ENCODE results near the gene SERPIND1.

SERPIND1 gene

DNA sequence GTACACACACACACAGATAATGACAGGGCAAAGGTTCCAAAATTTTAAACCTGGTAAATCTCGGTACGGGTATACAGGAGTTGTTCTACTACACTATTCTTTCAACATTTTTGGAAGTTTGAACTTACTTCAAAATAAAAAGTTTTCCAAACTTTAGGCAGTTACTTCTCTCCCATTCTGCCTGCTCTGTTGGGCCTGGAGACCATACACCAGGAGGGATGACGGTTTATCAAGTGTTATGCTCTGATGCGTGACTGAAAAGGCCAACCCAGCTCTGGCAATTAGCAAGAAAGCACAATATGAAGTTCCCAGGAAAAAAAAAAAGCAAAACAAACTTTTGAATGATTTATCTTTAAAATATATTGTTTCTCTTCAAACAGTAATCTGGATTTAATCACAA lies 969 bp downstream of the SERPIND1 start:
- no peaks in the 10 kb centered on the region for H3K36me3 ChIP-seq (ENCODE audit: insufficient read depth)
- H3K9ac ChIP-seq: no peak overlapping the region
- H3K4me2 ChIP-seq: no peak overlapping the region
- no peaks in the 10 kb centered on the region for H3K79me2 ChIP-seq (ENCODE audit: insufficient read depth, low read depth)
- no peaks in the 10 kb centered on the region for H4K20me1 ChIP-seq (ENCODE audit: insufficient read depth)
- TF ChIP-seq, protein P1, sequence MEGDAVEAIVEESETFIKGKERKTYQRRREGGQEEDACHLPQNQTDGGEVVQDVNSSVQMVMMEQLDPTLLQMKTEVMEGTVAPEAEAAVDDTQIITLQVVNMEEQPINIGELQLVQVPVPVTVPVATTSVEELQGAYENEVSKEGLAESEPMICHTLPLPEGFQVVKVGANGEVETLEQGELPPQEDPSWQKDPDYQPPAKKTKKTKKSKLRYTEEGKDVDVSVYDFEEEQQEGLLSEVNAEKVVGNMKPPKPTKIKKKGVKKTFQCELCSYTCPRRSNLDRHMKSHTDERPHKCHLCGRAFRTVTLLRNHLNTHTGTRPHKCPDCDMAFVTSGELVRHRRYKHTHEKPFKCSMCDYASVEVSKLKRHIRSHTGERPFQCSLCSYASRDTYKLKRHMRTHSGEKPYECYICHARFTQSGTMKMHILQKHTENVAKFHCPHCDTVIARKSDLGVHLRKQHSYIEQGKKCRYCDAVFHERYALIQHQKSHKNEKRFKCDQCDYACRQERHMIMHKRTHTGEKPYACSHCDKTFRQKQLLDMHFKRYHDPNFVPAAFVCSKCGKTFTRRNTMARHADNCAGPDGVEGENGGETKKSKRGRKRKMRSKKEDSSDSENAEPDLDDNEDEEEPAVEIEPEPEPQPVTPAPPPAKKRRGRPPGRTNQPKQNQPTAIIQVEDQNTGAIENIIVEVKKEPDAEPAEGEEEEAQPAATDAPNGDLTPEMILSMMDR (conservative IDR thresholded peaks at IDR 0.05; ENCODE audit: low read depth, low read length): no peak
- no peaks in the 10 kb centered on the region for H3K4me1 ChIP-seq (ENCODE audit: low read depth, poor library complexity, severe bottlenecking)
- H2AFZ ChIP-seq (ENCODE audit: low read depth): no peak overlapping the region
- no peak overlapping the region for H3K4me3 ChIP-seq (IDR thresholded peaks at IDR 0.05; ENCODE audit: insufficient read depth, low read depth, low read length)
- H3K27ac ChIP-seq: no peak overlapping the region
- no peaks in the 10 kb centered on the region for H3K27me3 ChIP-seq (ENCODE audit: insufficient read depth, low read depth)

DNA sequence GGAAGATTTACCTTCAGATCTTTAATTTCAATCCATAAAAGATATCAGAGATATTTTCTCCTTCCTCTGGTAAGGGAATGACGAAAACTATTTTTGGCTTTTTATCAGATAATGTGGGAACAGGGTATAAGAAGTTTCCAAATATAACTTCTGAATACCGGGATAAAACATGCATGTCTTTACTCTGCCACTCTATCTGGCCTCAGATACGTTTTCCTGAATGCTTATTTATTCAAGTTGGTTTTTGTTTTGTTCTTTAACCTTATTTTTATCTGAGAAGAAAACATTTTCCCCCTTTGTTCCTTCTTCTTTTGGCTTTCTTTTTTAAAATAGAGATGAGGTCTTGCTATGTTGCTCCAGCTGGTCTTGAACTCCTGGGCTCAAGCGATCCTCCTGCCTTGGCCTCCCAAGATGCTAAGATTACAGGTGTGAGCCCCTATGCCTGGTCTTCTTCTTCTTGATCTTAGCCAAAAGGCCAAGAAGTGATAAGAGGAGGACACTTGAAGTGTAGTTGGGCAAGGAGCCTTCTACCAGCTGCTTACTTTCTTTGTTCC lies 1.5 kb downstream of the SERPIND1 start:
- Histone ChIP-seq H3K4me3 (IDR thresholded peaks at IDR 0.05; ENCODE audit: insufficient read depth, low read depth, low read length) (no peak overlapping the region), H2AFZ (ENCODE audit: low read depth) (no peak overlapping the region), H4K20me1 (ENCODE audit: insufficient read depth) (no peaks in the 10 kb centered on the region), H3K4me1 (ENCODE audit: low read depth, poor library complexity, severe bottlenecking) (no peaks in the 10 kb centered on the region), H3K79me2 (ENCODE audit: insufficient read depth, low read depth) (no peaks in the 10 kb centered on the region), H3K27me3 (ENCODE audit: insufficient read depth, low read depth) (no peaks in the 10 kb centered on the region), H3K4me2 (no peak overlapping the region), H3K9ac (no peak overlapping the region), H3K36me3 (ENCODE audit: insufficient read depth) (no peaks in the 10 kb centered on the region), H3K27ac (no peak overlapping the region)
- TF ChIP-seq, protein P1 (conservative IDR thresholded peaks at IDR 0.05; ENCODE audit: low read depth, low read length): no peak

GRCh38 chr22:20776624-20777405 lies 2.9 kb downstream of the SERPIND1 start:
- Histone ChIP-seq H3K9ac (no peak overlapping the region), H3K36me3 (ENCODE audit: insufficient read depth) (no peaks in the 10 kb centered on the region), H3K4me2 (no peak overlapping the region), H3K4me3 (IDR thresholded peaks at IDR 0.05; ENCODE audit: insufficient read depth, low read depth, low read length) (no peak overlapping the region), H4K20me1 (ENCODE audit: insufficient read depth) (no peaks in the 10 kb centered on the region), H3K4me1 (ENCODE audit: low read depth, poor library complexity, severe bottlenecking) (no peaks in the 10 kb centered on the region), H3K79me2 (ENCODE audit: insufficient read depth, low read depth) (no peaks in the 10 kb centered on the region), H3K27ac (no peak overlapping the region), H3K27me3 (ENCODE audit: insufficient read depth, low read depth) (no peaks in the 10 kb centered on the region), H2AFZ (ENCODE audit: low read depth) (no peak overlapping the region)
- TF ChIP-seq, protein P1 (conservative IDR thresholded peaks at IDR 0.05; ENCODE audit: low read depth, low read length): no peak

- Histone ChIP-seq H3K27me3 (ENCODE audit: insufficient read depth, low read depth) (no peaks in the 10 kb centered on the region), H3K9ac (no peak overlapping the region), H3K4me3 (IDR thresholded peaks at IDR 0.05; ENCODE audit: insufficient read depth, low read depth, low read length) (no peak overlapping the region), H3K79me2 (ENCODE audit: insufficient read depth, low read depth) (no peaks in the 10 kb centered on the region), H3K27ac (no peak overlapping the region), H3K4me2 (no peak overlapping the region), H4K20me1 (ENCODE audit: insufficient read depth) (no peaks in the 10 kb centered on the region), H3K36me3 (ENCODE audit: insufficient read depth) (no peaks in the 10 kb centered on the region), H3K4me1 (ENCODE audit: low read depth, poor library complexity, severe bottlenecking) (no peaks in the 10 kb centered on the region), H2AFZ (ENCODE audit: low read depth) (no peak overlapping the region)
- TF ChIP-seq, protein P1 (conservative IDR thresholded peaks at IDR 0.05; ENCODE audit: low read depth, low read length): no peak
These were observed 3.7 kb downstream of the SERPIND1 start for GRCh38 chr22:20777420-20778177.
